ENCODE measurements around the gene ATG9B.

- no peak for TF ChIP-seq ZC3H11A (IDR thresholded peaks at IDR 0.05)
- no peak for TF ChIP-seq EP300 (IDR thresholded peaks at IDR 0.05)
- peak; percentile 75 for TF ChIP-seq POLR2A (IDR thresholded peaks at IDR 0.05; ENCODE audit: low read length)
- no peak for TF ChIP-seq FOSL2 (IDR thresholded peaks at IDR 0.05)
- TF ChIP-seq FOSL2 (CRISPR knock-in tag; IDR thresholded peaks at IDR 0.05), result peak; percentile 30; the same call in 1 of the 2 replicates
- TF ChIP-seq RFX5 (IDR thresholded peaks at IDR 0.05), result no peak
- no peak for TF ChIP-seq CTCF (IDR thresholded peaks at IDR 0.05)
- no peak for TF ChIP-seq EHMT2 (IDR thresholded peaks at IDR 0.05; ENCODE audit: low read depth)
- TF ChIP-seq REST (IDR thresholded peaks at IDR 0.05), result no peak
- no peak for TF ChIP-seq MAZ (IDR thresholded peaks at IDR 0.05; ENCODE audit: borderline replicate concordance, low read depth, low read length)
- TF ChIP-seq JUNB (IDR thresholded peaks at IDR 0.05), result no peak
- TF ChIP-seq HDAC2 (IDR thresholded peaks at IDR 0.05), result no peak
- TF ChIP-seq MAX (IDR thresholded peaks at IDR 0.05), result peak; percentile 53
- TF ChIP-seq SREBF2 (IDR thresholded peaks at IDR 0.05), result no peak
- TF ChIP-seq NFE2L2 (conservative IDR thresholded peaks at IDR 0.05; ENCODE audit: low read length), result no peak
Observed at GRCh38 chr7:151057989-151058780, 33.9 kb upstream of the ATG9B start.

Data from A549 (cell line).